Fibroblast of lung (primary cell): Measurements from ENCODE around the gene COG2. TPM values are rescaled to one million over a fixed set of nuclear protein-coding genes. Genes with fewer than 3 reads are reported as not detected.
"Not testable (repeated sequence)": the region's sequence is repeated elsewhere in the genome, so short reads cannot be mapped to it uniquely, and the experiment has no call there.

Experiments used
- DNase-seq, 2 donors: peaks; one replicate each; pipeline versions ENCODE4 v3.0.0 to v3.0.0-alpha.2; 2010; ENCODE audit warnings: low read depth in 2 of 2
- H2AFZ ChIP-seq: 2 replicates; pipeline ENCODE4 v1.5.1; 2012; ENCODE audit warnings: low read length, control low read depth, inconsistent platforms
- H3K27ac ChIP-seq: 2 replicates; pipeline ENCODE4 v1.5.1; 2011; ENCODE audit warnings: low read length, control low read depth; ENCODE audit not compliant: insufficient read depth
- H3K27me3 ChIP-seq: 2 replicates; pipeline ENCODE4 v1.5.1; 2011; ENCODE audit warnings: mild to moderate bottlenecking, low read length; ENCODE audit not compliant: control insufficient read depth, insufficient read depth
- H3K36me3 ChIP-seq: 2 replicates; pipeline ENCODE4 v1.5.1; 2011; ENCODE audit warnings: low read length; ENCODE audit not compliant: control insufficient read depth, insufficient read depth
- H3K4me1 ChIP-seq: 2 replicates; pipeline ENCODE4 v1.5.1; 2011; ENCODE audit warnings: low read length; ENCODE audit not compliant: control insufficient read depth, insufficient read depth; ENCODE audit errors: extremely low read depth
- H3K4me2 ChIP-seq: 2 replicates; pipeline ENCODE4 v1.5.1; 2011; ENCODE audit warnings: low read length, control low read depth; ENCODE audit not compliant: insufficient read depth; ENCODE audit errors: extremely low read depth
- H3K4me3 ChIP-seq, 4 experiments: fragments of 200-600 bp in 1 of 4; sonication (generic) in 1 of 4; replicated peaks in 1 of 4; 2 replicates each; pipeline ENCODE4 v1.5.1; 2011 to 2016; ENCODE audit warnings: low read length in 4 of 4, low read depth in 3 of 4, mild to moderate bottlenecking in 3 of 4, control low read depth in 2 of 4, inconsistent platforms in 1 of 4, mixed read lengths in 1 of 4; ENCODE audit not compliant: insufficient read depth in 1 of 4; ENCODE audit errors: control extremely low read depth in 1 of 4
- H3K79me2 ChIP-seq: 2 replicates; pipeline ENCODE4 v1.5.1; 2012; ENCODE audit warnings: mild to moderate bottlenecking, low read length, inconsistent platforms; ENCODE audit not compliant: control insufficient read depth, insufficient read depth
- H3K9ac ChIP-seq: 2 replicates; pipeline ENCODE4 v1.5.1; 2011; ENCODE audit warnings: mild to moderate bottlenecking, low read length, control low read depth; ENCODE audit not compliant: insufficient read depth
- H3K9me3 ChIP-seq: 2 replicates; pipeline ENCODE4 v1.5.1; 2012; ENCODE audit warnings: low read depth, low read length; ENCODE audit not compliant: control insufficient read depth, insufficient read depth
- H4K20me1 ChIP-seq: 2 replicates; pipeline ENCODE4 v1.5.1; 2011; ENCODE audit warnings: low read length; ENCODE audit not compliant: control insufficient read depth, insufficient read depth; ENCODE audit errors: extremely low read depth
- EZH2 ChIP-seq: IDR thresholded peaks from 2 replicates; pipeline ENCODE4 v1.5.1; 2012; ENCODE audit warnings: low read length, control low read depth, mild to moderate bottlenecking; ENCODE audit errors: missing control alignments
- polyA plus RNA-seq, 2 donors: library from polyadenylated mRNA; depleted of rRNA in 1 of 2; stranded (reverse) in 1 of 2; unstranded in 1 of 2; fragments of >200 nt; gene quantifications; 2 replicates each; pipeline ENCODE4 v1.2.1, GENCODE V29; 2011 to 2012; ENCODE audit warnings: missing spikeins in 1 of 2
- total RNA-seq: library from RNA; depleted of rRNA; stranded (reverse); fragments of >200 nt; gene quantifications from 2 replicates; pipeline ENCODE4 v1.2.1, GENCODE V29; 2014
- TF ChIP-seq, protein P1 (sequence below), 2 donors: IDR thresholded peaks in 1 of 2; conservative IDR thresholded peaks in 1 of 2; 1 replicate in 1 of 2; 2 replicates in 1 of 2; pipeline ENCODE4 v1.5.1; 2011 to 2012; ENCODE audit warnings: low read length in 2 of 2, control low read depth in 1 of 2, inconsistent platforms in 1 of 2, low read depth in 1 of 2, mild to moderate bottlenecking in 1 of 2

The COG2 gene
- total and polyA plus RNA-seq, 2 donors (not counting 1 experiment from before 2014, with no cell fraction given): 15.4 to 21.5 TPM

DNA sequence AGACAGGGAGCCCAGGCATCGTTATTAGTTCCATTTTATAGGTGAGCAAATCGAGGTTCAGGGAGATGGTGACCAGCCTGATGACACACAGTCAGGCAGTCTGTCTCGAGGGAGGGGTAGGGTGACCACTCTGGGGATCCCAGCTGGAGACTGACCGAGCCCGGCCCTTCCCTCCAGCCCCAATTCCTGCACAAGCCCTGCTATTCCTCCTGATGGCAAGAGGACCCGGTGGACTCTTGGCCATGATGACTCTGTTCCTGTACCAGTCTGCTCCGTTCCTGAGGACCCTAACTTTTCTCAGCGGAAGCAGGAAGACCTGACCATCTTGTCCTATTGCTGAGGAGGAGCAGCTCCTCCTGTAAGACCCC, 71.2 kb downstream of the COG2 start:
- Histone ChIP-seq H3K27me3 (no peaks in the 10 kb centered on the region), H3K27ac (no peak overlapping the region), H3K9ac (no peak overlapping the region), H4K20me1 (no peaks in the 10 kb centered on the region), H3K9me3 (no peaks in the 10 kb centered on the region), H2AFZ (no peak overlapping the region), H3K4me2 (peak overlapping the region; percentile 66), H3K36me3 (no peaks in the 10 kb centered on the region), H3K79me2 (no peaks in the 10 kb centered on the region), H3K4me1 (peaks cover 7% of the 10 kb centered on the region), H3K4me3 (peak overlapping the region in 1 of 4 experiments; percentile 37)
- DNase-seq: no peak
- no peak for TF ChIP-seq EZH2
- TF ChIP-seq, protein P1, sequence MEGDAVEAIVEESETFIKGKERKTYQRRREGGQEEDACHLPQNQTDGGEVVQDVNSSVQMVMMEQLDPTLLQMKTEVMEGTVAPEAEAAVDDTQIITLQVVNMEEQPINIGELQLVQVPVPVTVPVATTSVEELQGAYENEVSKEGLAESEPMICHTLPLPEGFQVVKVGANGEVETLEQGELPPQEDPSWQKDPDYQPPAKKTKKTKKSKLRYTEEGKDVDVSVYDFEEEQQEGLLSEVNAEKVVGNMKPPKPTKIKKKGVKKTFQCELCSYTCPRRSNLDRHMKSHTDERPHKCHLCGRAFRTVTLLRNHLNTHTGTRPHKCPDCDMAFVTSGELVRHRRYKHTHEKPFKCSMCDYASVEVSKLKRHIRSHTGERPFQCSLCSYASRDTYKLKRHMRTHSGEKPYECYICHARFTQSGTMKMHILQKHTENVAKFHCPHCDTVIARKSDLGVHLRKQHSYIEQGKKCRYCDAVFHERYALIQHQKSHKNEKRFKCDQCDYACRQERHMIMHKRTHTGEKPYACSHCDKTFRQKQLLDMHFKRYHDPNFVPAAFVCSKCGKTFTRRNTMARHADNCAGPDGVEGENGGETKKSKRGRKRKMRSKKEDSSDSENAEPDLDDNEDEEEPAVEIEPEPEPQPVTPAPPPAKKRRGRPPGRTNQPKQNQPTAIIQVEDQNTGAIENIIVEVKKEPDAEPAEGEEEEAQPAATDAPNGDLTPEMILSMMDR (conservative IDR thresholded peaks at IDR 0.05 in 1 of 2, IDR thresholded peaks at IDR 0.05 in 1 of 2; ENCODE audit: low read depth in 1 of 2, low read length in 2 of 2): no peak

DNA sequence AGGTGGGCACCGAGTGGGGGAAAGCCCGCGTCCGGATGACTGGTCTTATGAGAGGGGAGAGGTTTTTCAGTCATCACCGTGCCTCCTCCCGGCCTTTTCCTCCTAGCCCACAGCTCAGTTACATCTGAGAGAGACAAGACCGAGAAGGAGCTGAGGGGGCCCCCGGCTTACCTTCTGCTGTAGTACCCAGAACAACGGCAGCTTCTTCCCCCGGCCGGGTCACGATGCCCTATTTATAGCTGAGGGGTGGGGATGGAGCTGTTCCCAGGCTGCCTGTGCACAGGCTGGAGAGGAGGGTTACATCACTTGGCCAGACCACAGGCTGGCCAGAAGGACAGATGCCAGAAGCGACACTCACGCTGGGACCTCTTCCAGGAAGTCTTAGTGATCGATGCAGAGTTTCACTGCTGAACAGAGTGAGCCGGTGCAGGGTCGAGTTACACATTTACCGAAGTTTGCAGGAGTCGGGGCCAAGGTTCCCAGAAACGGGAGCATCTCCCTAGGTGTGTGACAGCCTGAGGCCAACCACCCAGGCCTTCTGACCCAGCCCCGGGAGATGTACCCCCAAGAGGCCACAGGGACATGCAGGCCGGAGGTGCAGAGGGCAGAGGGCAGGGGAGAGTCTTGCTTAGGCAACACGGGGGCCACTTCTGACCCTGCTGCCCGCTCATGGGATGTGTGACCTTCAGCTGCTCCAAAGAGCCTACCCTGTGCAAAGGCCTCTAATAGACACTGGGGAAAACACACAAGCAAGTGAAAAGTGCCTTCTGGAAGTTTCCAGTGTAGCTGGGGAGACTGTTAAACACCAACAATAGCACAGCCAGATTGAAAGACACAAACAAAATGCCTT, 71.9 kb downstream of the COG2 start, which contains the start of gene AGT:
TSS of gene AGT (minus strand) at position 208 of the 850 bp plus-strand sequence. CDS start 3,299 bp downstream, outside the sequence.
- no peaks in the 10 kb centered on the region for H4K20me1 ChIP-seq
- peak within 1 kb of the TSS in 1 of 4 experiments; percentile 37 for H3K4me3 ChIP-seq
- H3K9ac ChIP-seq: no peak within 1 kb of the TSS
- H3K4me1 ChIP-seq: peaks cover 7% of the 10 kb centered on the region
- no peaks in the 10 kb centered on the region for H3K27me3 ChIP-seq
- H2AFZ ChIP-seq: no peak within 1 kb of the TSS
- H3K36me3 ChIP-seq: no peaks in the 10 kb centered on the region
- no peaks in the 10 kb centered on the region for H3K79me2 ChIP-seq
- peak within 1 kb of the TSS; percentile 66 for H3K4me2 ChIP-seq
- H3K9me3 ChIP-seq: no peaks in the 10 kb centered on the region
- no peak within 1 kb of the TSS for H3K27ac ChIP-seq
- DNase-seq: peak; percentile 90 to 94
- TF ChIP-seq, protein P1 (conservative IDR thresholded peaks at IDR 0.05 in 1 of 2, IDR thresholded peaks at IDR 0.05 in 1 of 2; ENCODE audit: low read depth in 1 of 2, low read length in 2 of 2): no peak
- no peak for TF ChIP-seq EZH2

DNA sequence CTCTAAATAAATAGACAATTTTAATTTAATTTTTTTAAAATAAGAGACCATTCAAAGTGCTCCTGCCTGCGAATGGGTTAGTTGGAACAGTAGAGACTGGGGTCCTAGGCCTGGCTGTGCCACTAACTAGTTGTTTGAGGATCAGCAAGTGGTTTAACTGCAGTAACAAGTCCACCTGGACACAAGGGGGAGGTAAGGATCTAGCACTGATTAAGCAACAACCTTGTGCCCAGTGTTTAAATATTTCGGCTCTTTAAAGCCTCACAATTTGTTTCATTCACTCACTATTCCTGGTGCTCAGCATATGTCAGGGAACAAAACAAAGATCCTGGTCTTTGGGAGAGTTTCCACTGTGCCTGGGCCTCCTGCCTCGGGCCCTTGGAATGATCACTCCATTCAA, 73.2 kb downstream of the COG2 start:
- H4K20me1 ChIP-seq: no peaks in the 10 kb centered on the region
- no peaks in the 10 kb centered on the region for H3K27me3 ChIP-seq
- no peak for DNase-seq
- no peaks in the 10 kb centered on the region for H3K79me2 ChIP-seq
- H3K4me3 ChIP-seq: no peak overlapping the region
- no peaks in the 10 kb centered on the region for H3K36me3 ChIP-seq
- TF ChIP-seq, protein P1 (conservative IDR thresholded peaks at IDR 0.05 in 1 of 2, IDR thresholded peaks at IDR 0.05 in 1 of 2; ENCODE audit: low read depth in 1 of 2, low read length in 2 of 2): no peak
- TF ChIP-seq EZH2: no peak
- no peak overlapping the region for H3K4me2 ChIP-seq
- no peaks in the 10 kb centered on the region for H3K9me3 ChIP-seq
- no peak overlapping the region for H2AFZ ChIP-seq
- no peak overlapping the region for H3K9ac ChIP-seq
- H3K4me1 ChIP-seq: peaks cover 7% of the 10 kb centered on the region
- H3K27ac ChIP-seq: no peak overlapping the region

DNA sequence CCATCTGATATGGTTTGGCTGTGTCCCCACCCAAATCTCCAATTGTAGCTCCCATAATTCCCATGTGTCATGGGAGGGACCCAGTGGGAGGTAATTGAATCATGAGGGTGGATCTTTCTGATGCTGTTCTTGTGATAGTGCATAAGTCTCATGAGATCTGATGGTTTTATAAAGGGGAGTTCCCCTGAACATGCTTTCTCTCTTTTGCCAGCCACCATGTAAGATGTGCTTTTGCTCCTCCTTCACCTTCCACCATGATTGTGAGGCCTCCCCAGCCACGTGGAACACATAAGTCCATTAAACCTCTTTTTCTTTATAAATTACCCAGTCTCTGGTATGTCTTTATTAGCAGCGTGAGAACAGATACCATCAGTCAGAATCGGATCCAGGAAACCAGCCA, 74.2 kb downstream of the COG2 start:
- H3K27me3 ChIP-seq, H3K9me3 ChIP-seq, H2AFZ ChIP-seq, DNase-seq, H3K9ac ChIP-seq, H3K27ac ChIP-seq, H4K20me1 ChIP-seq, H3K36me3 ChIP-seq, H3K4me1 ChIP-seq, H3K79me2 ChIP-seq, H3K4me2 ChIP-seq, H3K4me3 ChIP-seq: not testable (repeated sequence)
